Mesodermal cell (in vitro differentiated cells): ENCODE measurements around the gene NHLRC3.
"Not testable (repeated sequence)": the region's sequence is repeated elsewhere in the genome, so short reads cannot be mapped to it uniquely, and the experiment has no call there.

Experiments used
- H3K27ac ChIP-seq: 2 replicates; pipeline ENCODE4 v1.7.0; 2013; ENCODE audit warnings: mild to moderate bottlenecking, low read depth, low read length, moderate library complexity; ENCODE audit not compliant: severe bottlenecking
- H3K36me3 ChIP-seq: 2 replicates; pipeline ENCODE4 v1.7.1; 2013; ENCODE audit warnings: mild to moderate bottlenecking, low read length, moderate library complexity; ENCODE audit not compliant: control insufficient read depth, insufficient read depth
- H3K4me1 ChIP-seq: one replicate; pipeline ENCODE4 v1.7.1; 2013; ENCODE audit warnings: mild to moderate bottlenecking, low read length; ENCODE audit not compliant: insufficient read depth, control insufficient read depth, poor library complexity, severe bottlenecking
- H3K4me3 ChIP-seq: 2 replicates; pipeline ENCODE4 v1.7.0; 2013; ENCODE audit warnings: low read length, control low read depth, mild to moderate bottlenecking; ENCODE audit not compliant: insufficient read depth, poor library complexity, severe bottlenecking; ENCODE audit errors: extremely low read depth
- H3K9me3 ChIP-seq: 2 replicates; pipeline ENCODE4 v1.7.1; 2013; ENCODE audit warnings: mild to moderate bottlenecking, low read length, moderate library complexity; ENCODE audit not compliant: control insufficient read depth
- WGBS, 2 experiments: methylation state at CpG; one replicate each; pipeline ENCODE4 v1.1.5; 2013; ENCODE audit warnings: missing lambda C conversion rate in 2 of 2; ENCODE audit not compliant: insufficient coverage in 2 of 2; 5-methylcytosine and 5-hydroxymethylcytosine counted together

NHLRC3 gene

GRCh38 chr13:39073983-39074382, 35.7 kb downstream of the NHLRC3 start:
- Histone ChIP-seq H3K36me3 (no peaks in the 10 kb centered on the region), H3K9me3 (no peaks in the 10 kb centered on the region), H3K27ac (no peak overlapping the region), H3K4me1 (no peaks in the 10 kb centered on the region), H3K4me3 (no peak overlapping the region)
- 61 to 70% methylated on average over 1 to 3 of the region's 3 CpGs for WGBS, 2 experiments

DNA sequence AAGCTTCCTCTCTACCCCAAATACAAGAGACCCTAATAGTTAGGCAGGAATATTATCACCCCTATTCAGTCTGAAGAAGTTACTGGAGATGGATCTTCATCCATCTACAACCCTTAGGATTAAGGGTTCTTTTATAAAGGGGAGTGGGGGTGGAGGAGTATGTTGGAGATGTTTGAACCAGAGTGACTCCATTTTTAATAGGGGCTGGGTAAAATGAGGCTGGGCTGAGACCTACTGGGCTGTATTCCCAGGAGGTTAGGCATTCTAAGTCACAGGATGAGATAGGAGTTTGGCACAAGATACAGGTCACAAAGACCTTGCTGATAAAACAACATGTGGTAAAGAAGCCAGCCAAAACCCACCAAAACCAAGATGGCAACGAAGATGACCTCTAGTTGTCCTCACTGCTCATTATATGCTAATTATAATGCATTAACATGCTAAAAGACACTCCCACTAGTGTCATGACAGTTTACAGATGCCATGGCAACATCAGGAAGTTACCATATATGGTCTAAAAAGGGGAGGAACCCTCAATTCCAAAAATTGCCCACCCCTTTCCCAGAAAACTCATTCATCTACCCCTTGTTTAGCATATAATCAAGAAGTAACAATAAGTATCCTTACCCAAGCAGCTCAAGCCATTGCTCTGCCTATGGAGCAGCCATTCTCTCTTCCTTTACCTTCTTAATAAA, 48.1 kb downstream of the NHLRC3 start:
- WGBS, 2 experiments, result 71% methylated on average over 1 of the region's 1 CpG; no CpG with 5 or more reads in 1 of the 2 experiments

DNA sequence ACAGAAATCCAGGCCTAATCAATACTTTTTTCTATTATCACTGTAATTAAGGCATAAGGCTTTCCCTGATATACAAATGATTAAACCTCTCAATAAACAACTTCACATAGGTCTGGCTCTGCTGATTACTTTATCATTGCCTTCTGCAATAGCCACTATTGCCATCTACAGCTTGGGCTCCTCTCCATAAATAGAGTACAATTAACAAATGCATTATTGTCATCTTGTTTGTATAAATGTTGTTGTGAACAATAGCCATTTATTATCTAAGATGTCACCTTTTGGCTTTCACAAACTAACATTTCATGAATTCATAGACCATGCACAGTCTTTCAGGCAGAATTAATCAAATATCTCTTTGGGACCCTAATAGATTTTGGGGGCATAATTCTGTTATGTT, 53.3 kb downstream of the NHLRC3 start:
- no peaks in the 10 kb centered on the region for H3K4me1 ChIP-seq
- no peak overlapping the region for H3K4me3 ChIP-seq
- no peak overlapping the region for H3K27ac ChIP-seq
- no peaks in the 10 kb centered on the region for H3K9me3 ChIP-seq
- no peaks in the 10 kb centered on the region for H3K36me3 ChIP-seq

More for the DNA sequence above, 48.1 kb downstream of the NHLRC3 start:
- not testable (repeated sequence) for H3K36me3 ChIP-seq, H3K4me1 ChIP-seq, H3K27ac ChIP-seq, H3K4me3 ChIP-seq, H3K9me3 ChIP-seq

- Histone ChIP-seq H3K36me3 (no peaks in the 10 kb centered on the region), H3K4me3 (no peak overlapping the region), H3K4me1 (no peaks in the 10 kb centered on the region), H3K9me3 (no peaks in the 10 kb centered on the region), H3K27ac (no peak overlapping the region)
- 80% methylated on average over 1 of the region's 2 CpGs; no CpG with 5 or more reads in 1 of the 2 experiments for WGBS, 2 experiments
These were observed 57.2 kb downstream of the NHLRC3 start for GRCh38 chr13:39095500-39095899.

DNA sequence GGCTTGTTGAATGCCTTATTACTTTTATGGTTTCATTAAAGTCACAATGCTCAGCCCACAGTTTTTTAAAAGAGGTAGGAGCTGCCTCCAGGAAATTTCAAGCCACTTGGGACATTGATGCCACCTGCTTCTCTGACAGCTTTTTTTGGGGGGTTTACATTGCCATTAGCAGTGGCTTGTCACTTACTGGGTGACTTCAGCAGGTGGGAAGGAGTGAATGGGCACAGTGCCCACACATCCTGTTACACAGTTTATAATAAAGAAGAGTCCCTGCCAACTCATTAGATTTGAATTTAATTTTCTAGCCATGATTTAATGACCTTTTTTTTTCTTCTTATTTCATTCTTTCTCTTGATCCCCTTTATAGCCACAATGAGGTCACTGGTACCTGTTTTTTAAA, 61.0 kb downstream of the NHLRC3 start:
- Histone ChIP-seq H3K4me3 (no peak overlapping the region), H3K27ac (no peak overlapping the region), H3K9me3 (no peaks in the 10 kb centered on the region), H3K36me3 (no peaks in the 10 kb centered on the region), H3K4me1 (peaks cover 9% of the 10 kb centered on the region)
